Liver (tissue), 9 donors: ENCODE measurements around the gene CYB561A3. TPM values are rescaled to one million over a fixed set of nuclear protein-coding genes. Genes with fewer than 3 reads are reported as not detected.

Experiments
- DNase-seq: peaks from one replicate; pipeline ENCODE4 v3.0.0-alpha.2; 2017; ENCODE audit warnings: low spot score
- H3K27ac ChIP-seq, 2 donors: one replicate each; pipeline ENCODE4 v1.7.0; 2013; ENCODE audit warnings: inconsistent platforms in 2 of 2, low read length in 2 of 2, control low read depth in 1 of 2, low read depth in 1 of 2, mild to moderate bottlenecking in 1 of 2
- H3K27me3 ChIP-seq, 4 donors: one replicate each; pipeline versions ENCODE4 v1.6.1 to v1.7.0; 2013; ENCODE audit warnings: low read length in 3 of 4, inconsistent platforms in 1 of 4, mild to moderate bottlenecking in 1 of 4, moderate library complexity in 1 of 4; ENCODE audit not compliant: control insufficient read depth in 4 of 4, insufficient read depth in 4 of 4
- H3K36me3 ChIP-seq, 4 donors: one replicate each; pipeline versions ENCODE4 v1.6.1 to v1.7.0; 2013; ENCODE audit warnings: low read length in 3 of 4, mild to moderate bottlenecking in 3 of 4, low read depth in 1 of 4, moderate library complexity in 1 of 4; ENCODE audit not compliant: control insufficient read depth in 4 of 4, insufficient read depth in 3 of 4
- H3K4me1 ChIP-seq, 4 donors: one replicate each; pipeline versions ENCODE4 v1.6.1 to v1.7.0; 2013; ENCODE audit warnings: low read length in 3 of 4, mild to moderate bottlenecking in 3 of 4, moderate library complexity in 1 of 4; ENCODE audit not compliant: control insufficient read depth in 4 of 4, insufficient read depth in 4 of 4
- H3K4me3 ChIP-seq, 3 donors: one replicate each; pipeline versions ENCODE4 v1.6.1 to v1.7.0; 2013; ENCODE audit warnings: low read length in 3 of 3, control low read depth in 1 of 3, low read depth in 1 of 3, mild to moderate bottlenecking in 1 of 3
- H3K9ac ChIP-seq, 2 donors: one replicate each; pipeline ENCODE4 v1.7.0; 2013; ENCODE audit warnings: low read length in 2 of 2, mild to moderate bottlenecking in 2 of 2, moderate library complexity in 2 of 2, control low read depth in 1 of 2, low read depth in 1 of 2
- H3K9me3 ChIP-seq, 4 donors: one replicate each; pipeline versions ENCODE4 v1.6.1 to v1.7.0; 2013; ENCODE audit warnings: low read length in 3 of 4; ENCODE audit not compliant: control insufficient read depth in 4 of 4
- EGR1 ChIP-seq, 2 donors: IDR thresholded peaks; 2 replicates each; pipeline ENCODE4 v1.6.1; 2016 to 2018; ENCODE audit warnings: antibody characterized with exemption in 2 of 2, low read depth in 2 of 2
- JUND ChIP-seq, 2 donors: IDR thresholded peaks; 2 replicates each; pipeline ENCODE4 v1.6.1; 2016; ENCODE audit warnings: antibody characterized with exemption in 2 of 2
- NR2F2 ChIP-seq: IDR thresholded peaks from 2 replicates; pipeline ENCODE4 v1.6.1; 2016; ENCODE audit warnings: antibody characterized with exemption
- RAD21 ChIP-seq, 2 donors: IDR thresholded peaks; 2 replicates each; pipeline ENCODE4 v1.6.1; 2016; ENCODE audit warnings: antibody characterized with exemption in 2 of 2, mild to moderate bottlenecking in 2 of 2
- SP1 ChIP-seq: IDR thresholded peaks from 2 replicates; pipeline ENCODE4 v1.6.1; 2018; ENCODE audit warnings: antibody characterized with exemption, mild to moderate bottlenecking
- ZBTB33 ChIP-seq: IDR thresholded peaks from 2 replicates; pipeline ENCODE4 v1.6.1; 2016; ENCODE audit warnings: antibody characterized with exemption
- WGBS: extraction: QIAGEN DNeasy Blood & Tissue Kit; methylation state at CpG from one replicate; pipeline ENCODE4 v1.1.7; 2013; 5-methylcytosine and 5-hydroxymethylcytosine counted together
- polyA plus RNA-seq, 2 donors: library from polyadenylated mRNA; stranded (reverse) in 1 of 2; unstranded in 1 of 2; fragments of 200-250 nt in 1 of 2; fragments of >200 nt in 1 of 2; fragmentation: Nextera tagmentation in 1 of 2; extraction: Ambion mirVana in 1 of 2; gene quantifications; one replicate each; pipeline versions ENCODE4 v1.2.1 to v1.2.3, GENCODE V29; 2013 to 2015
- total RNA-seq, 2 donors: library from RNA; depleted of rRNA; stranded (reverse); fragments of >200 nt; gene quantifications; one replicate each; pipeline ENCODE4 v1.2.3, GENCODE V29; 2014
- TF ChIP-seq, protein P1 (sequence below): IDR thresholded peaks from 2 replicates; pipeline ENCODE4 v1.6.1; 2016; ENCODE audit warnings: antibody characterized with exemption, mild to moderate bottlenecking
- TF ChIP-seq, protein P2 (sequence below): IDR thresholded peaks from 2 replicates; pipeline ENCODE4 v1.6.1; 2016; ENCODE audit warnings: antibody characterized with exemption
- TF ChIP-seq, protein P3 (sequence below): fragments of 150-350 bp; IDR thresholded peaks from 2 replicates; pipeline ENCODE4 v1.5.1; 2017; ENCODE audit warnings: improper control_type of control experiment, low read depth, low read length; ENCODE audit not compliant: missing input control
- TF ChIP-seq, protein P4 (sequence below): IDR thresholded peaks from 2 replicates; pipeline ENCODE4 v1.6.1; 2016; ENCODE audit warnings: antibody characterized with exemption
- donor health status: healthy.
- donor health status: healthy.
- donor health status: healthy.
- donor health status: healthy.
- donor health status: healthy.

CYB561A3 gene
- total and polyA plus RNA-seq, 4 donors = 20.2 to 36.5 (median 28.4) TPM

DNA sequence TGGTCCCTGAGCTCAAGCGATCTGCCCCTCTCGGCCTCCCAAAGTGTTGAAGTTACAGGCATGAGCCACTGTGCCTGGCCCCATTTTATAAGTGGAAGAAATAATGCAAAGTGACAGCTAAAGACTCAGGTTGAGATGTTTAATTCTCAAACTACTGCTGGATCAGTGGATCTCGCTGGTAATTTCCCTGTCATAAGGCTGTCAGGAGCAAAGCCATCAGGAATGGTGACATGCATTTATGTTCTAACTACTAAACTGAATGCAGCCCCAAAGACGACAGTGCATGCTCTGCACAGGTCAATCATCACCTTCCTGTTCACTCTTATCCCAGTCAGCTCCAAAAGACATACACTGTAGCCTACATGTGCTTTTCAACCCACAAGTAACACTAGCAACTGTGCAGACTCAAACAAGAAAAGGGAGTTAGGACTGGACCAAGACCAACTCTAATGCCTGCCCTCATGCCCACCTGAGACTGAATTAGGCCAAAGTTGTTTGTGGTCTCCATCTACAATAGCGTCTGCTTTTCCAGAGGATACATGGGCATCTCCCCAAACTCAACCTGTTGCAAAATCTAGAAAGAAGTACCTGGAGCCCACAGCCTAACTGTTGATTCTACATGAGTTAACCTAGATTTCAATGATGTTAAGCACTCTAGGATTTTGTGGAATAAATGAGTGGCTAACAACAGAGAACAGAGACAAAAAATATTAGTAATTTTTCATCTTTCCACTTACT is 45.5 kb upstream of the CYB561A3 start:
- no peak for TF ChIP-seq JUND (IDR thresholded peaks at IDR 0.05)
- TF ChIP-seq, protein P1, sequence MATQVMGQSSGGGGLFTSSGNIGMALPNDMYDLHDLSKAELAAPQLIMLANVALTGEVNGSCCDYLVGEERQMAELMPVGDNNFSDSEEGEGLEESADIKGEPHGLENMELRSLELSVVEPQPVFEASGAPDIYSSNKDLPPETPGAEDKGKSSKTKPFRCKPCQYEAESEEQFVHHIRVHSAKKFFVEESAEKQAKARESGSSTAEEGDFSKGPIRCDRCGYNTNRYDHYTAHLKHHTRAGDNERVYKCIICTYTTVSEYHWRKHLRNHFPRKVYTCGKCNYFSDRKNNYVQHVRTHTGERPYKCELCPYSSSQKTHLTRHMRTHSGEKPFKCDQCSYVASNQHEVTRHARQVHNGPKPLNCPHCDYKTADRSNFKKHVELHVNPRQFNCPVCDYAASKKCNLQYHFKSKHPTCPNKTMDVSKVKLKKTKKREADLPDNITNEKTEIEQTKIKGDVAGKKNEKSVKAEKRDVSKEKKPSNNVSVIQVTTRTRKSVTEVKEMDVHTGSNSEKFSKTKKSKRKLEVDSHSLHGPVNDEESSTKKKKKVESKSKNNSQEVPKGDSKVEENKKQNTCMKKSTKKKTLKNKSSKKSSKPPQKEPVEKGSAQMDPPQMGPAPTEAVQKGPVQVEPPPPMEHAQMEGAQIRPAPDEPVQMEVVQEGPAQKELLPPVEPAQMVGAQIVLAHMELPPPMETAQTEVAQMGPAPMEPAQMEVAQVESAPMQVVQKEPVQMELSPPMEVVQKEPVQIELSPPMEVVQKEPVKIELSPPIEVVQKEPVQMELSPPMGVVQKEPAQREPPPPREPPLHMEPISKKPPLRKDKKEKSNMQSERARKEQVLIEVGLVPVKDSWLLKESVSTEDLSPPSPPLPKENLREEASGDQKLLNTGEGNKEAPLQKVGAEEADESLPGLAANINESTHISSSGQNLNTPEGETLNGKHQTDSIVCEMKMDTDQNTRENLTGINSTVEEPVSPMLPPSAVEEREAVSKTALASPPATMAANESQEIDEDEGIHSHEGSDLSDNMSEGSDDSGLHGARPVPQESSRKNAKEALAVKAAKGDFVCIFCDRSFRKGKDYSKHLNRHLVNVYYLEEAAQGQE = no peak
- TF ChIP-seq, protein P2, sequence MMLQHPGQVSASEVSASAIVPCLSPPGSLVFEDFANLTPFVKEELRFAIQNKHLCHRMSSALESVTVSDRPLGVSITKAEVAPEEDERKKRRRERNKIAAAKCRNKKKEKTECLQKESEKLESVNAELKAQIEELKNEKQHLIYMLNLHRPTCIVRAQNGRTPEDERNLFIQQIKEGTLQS = no peak
- TF ChIP-seq RAD21 (IDR thresholded peaks at IDR 0.05) = no peak
- TF ChIP-seq, protein P3, sequence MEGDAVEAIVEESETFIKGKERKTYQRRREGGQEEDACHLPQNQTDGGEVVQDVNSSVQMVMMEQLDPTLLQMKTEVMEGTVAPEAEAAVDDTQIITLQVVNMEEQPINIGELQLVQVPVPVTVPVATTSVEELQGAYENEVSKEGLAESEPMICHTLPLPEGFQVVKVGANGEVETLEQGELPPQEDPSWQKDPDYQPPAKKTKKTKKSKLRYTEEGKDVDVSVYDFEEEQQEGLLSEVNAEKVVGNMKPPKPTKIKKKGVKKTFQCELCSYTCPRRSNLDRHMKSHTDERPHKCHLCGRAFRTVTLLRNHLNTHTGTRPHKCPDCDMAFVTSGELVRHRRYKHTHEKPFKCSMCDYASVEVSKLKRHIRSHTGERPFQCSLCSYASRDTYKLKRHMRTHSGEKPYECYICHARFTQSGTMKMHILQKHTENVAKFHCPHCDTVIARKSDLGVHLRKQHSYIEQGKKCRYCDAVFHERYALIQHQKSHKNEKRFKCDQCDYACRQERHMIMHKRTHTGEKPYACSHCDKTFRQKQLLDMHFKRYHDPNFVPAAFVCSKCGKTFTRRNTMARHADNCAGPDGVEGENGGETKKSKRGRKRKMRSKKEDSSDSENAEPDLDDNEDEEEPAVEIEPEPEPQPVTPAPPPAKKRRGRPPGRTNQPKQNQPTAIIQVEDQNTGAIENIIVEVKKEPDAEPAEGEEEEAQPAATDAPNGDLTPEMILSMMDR = no peak
- Histone ChIP-seq H3K9ac (no peak overlapping the region), H3K27ac (no peak overlapping the region), H3K36me3 (peaks cover 21 to 87% (median 71%) of the 10 kb centered on the region in 4 donors), H3K4me3 (no peak overlapping the region), H3K4me1 (no peaks in the 10 kb centered on the region), H3K9me3 (no peaks in the 10 kb centered on the region), H3K27me3 (no peaks in the 10 kb centered on the region)
- DNase-seq = no peak
- WGBS = 95% methylated on average over 5 of the region's 5 CpGs

DNA sequence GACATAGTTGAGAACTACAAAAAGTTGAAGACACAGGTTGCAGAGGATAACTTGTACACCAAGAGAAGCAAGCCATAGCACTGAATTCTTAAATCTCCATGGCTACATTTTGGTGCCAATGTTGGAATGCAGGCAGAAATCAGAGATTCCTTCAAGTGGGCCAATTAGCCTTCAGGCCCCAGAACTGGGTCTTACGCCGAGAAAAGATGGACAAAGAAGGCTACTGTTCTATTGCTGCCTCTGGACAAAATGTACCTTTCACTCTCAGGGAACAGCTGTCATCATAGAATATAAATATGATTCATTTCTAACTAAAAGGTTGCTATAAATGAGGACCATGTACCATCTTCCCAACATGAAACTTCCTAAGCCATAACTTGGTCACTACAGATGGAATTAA is 44.4 kb upstream of the CYB561A3 start:
- WGBS = 94% methylated on average over 2 of the region's 2 CpGs
- no peak for TF ChIP-seq RAD21 (IDR thresholded peaks at IDR 0.05)
- no peak for TF ChIP-seq SP1
- TF ChIP-seq ZBTB33 = no peak
- TF ChIP-seq, protein P4, sequence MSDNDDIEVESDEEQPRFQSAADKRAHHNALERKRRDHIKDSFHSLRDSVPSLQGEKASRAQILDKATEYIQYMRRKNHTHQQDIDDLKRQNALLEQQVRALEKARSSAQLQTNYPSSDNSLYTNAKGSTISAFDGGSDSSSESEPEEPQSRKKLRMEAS = no peak
- no peak for TF ChIP-seq NR2F2
- TF ChIP-seq EGR1 (IDR thresholded peaks at IDR 0.05; ENCODE audit: low read depth in 2 of 2) = no peak
- TF ChIP-seq, protein P1 = no peak
- H3K27me3 ChIP-seq = no peaks in the 10 kb centered on the region
- no peak for DNase-seq
- H3K27ac ChIP-seq = no peak overlapping the region
- H3K9ac ChIP-seq = no peak overlapping the region
- no peaks in the 10 kb centered on the region for H3K4me1 ChIP-seq
- no peak overlapping the region for H3K4me3 ChIP-seq
- peaks cover 14 to 79% (median 66%) of the 10 kb centered on the region in 4 donors for H3K36me3 ChIP-seq
- no peaks in the 10 kb centered on the region for H3K9me3 ChIP-seq
